Esophagus (tissue), 2 donors: Measurements from ENCODE around the gene XG. TPM values are rescaled to one million over a fixed set of nuclear protein-coding genes. Genes with fewer than 3 reads are reported as not detected.
"Not testable (repeated sequence)": the region's sequence is repeated elsewhere in the genome, so short reads cannot be mapped to it uniquely, and the experiment has no call there.

ENCODE experiments used
- H3K27ac ChIP-seq, 2 donors: one replicate each; pipeline ENCODE4 v1.5.1; 2013; ENCODE audit warnings: low read depth in 2 of 2, mild to moderate bottlenecking in 2 of 2, inconsistent platforms in 1 of 2, low read length in 1 of 2, moderate library complexity in 1 of 2
- H3K27me3 ChIP-seq, 2 donors: one replicate each; pipeline ENCODE4 v1.6.1; 2013; ENCODE audit warnings: low read length in 2 of 2, control low read depth in 1 of 2, mild to moderate bottlenecking in 1 of 2; ENCODE audit not compliant: insufficient read depth in 2 of 2, control insufficient read depth in 1 of 2
- H3K36me3 ChIP-seq, 2 donors: one replicate each; pipeline ENCODE4 v1.6.1; 2013; ENCODE audit warnings: low read length in 1 of 2; ENCODE audit not compliant: control insufficient read depth in 2 of 2, insufficient read depth in 2 of 2
- H3K4me1 ChIP-seq, 2 donors: one replicate each; pipeline ENCODE4 v1.6.1; 2013; ENCODE audit warnings: low read length in 1 of 2; ENCODE audit not compliant: control insufficient read depth in 2 of 2, insufficient read depth in 2 of 2
- H3K4me3 ChIP-seq, 2 donors: one replicate each; pipeline ENCODE4 v1.5.1; 2013; ENCODE audit warnings: low read length in 2 of 2, mild to moderate bottlenecking in 2 of 2, low read depth in 1 of 2, moderate library complexity in 1 of 2
- H3K9me3 ChIP-seq, 2 donors: one replicate each; pipeline ENCODE4 v1.6.1; 2013; ENCODE audit warnings: mild to moderate bottlenecking in 2 of 2, low read depth in 1 of 2, low read length in 1 of 2, moderate library complexity in 1 of 2; ENCODE audit not compliant: control insufficient read depth in 2 of 2, insufficient read depth in 1 of 2
- WGBS, 2 donors: extraction: QIAGEN DNeasy Blood & Tissue Kit; methylation state at CpG; one replicate each; pipeline ENCODE4 v1.1.7; 2013; 5-methylcytosine and 5-hydroxymethylcytosine counted together
- polyA plus RNA-seq, 2 donors: library from polyadenylated mRNA; stranded (reverse); fragments of 200-250 nt; gene quantifications; one replicate each; pipeline ENCODE4 v1.2.3, GENCODE V29; 2013
- donor health status: healthy with polysubstance abuse.
- donor health status: Bipolar disorder and iron deficiency.

XG gene
- polyA plus RNA-seq, 2 donors: 10.0 to 12.6 TPM

- no peaks in the 10 kb centered on the region for H3K4me1 ChIP-seq
- H3K27ac ChIP-seq: no peak overlapping the region
- H3K4me3 ChIP-seq: no peak overlapping the region
- 60 to 68% methylated on average over 4 of the region's 4 CpGs for WGBS, 2 donors
- H3K9me3 ChIP-seq: no peaks in the 10 kb centered on the region
- no peaks in the 10 kb centered on the region for H3K36me3 ChIP-seq
- H3K27me3 ChIP-seq: no peaks in the 10 kb centered on the region
Observed at GRCh38 chrX:2785538-2785937, 33.7 kb downstream of the XG start.

GRCh38 chrX:2788980-2789379, 37.1 kb downstream of the XG start:
- Histone ChIP-seq H3K4me3 (no peak overlapping the region), H3K4me1 (no peaks in the 10 kb centered on the region), H3K36me3 (no peaks in the 10 kb centered on the region), H3K27ac (no peak overlapping the region), H3K27me3 (no peaks in the 10 kb centered on the region), H3K9me3 (no peaks in the 10 kb centered on the region)
- WGBS, 2 donors: 86 to 92% methylated on average over 4 of the region's 4 CpGs

GRCh38 chrX:2789569-2789968, 37.7 kb downstream of the XG start:
- no peak overlapping the region for H3K4me3 ChIP-seq
- 94 to 96% methylated on average over 3 of the region's 3 CpGs for WGBS, 2 donors
- H3K4me1 ChIP-seq: no peaks in the 10 kb centered on the region
- H3K27ac ChIP-seq: no peak overlapping the region
- H3K27me3 ChIP-seq: no peaks in the 10 kb centered on the region
- no peaks in the 10 kb centered on the region for H3K9me3 ChIP-seq
- no peaks in the 10 kb centered on the region for H3K36me3 ChIP-seq

GRCh38 chrX:2793752-2794151, 41.9 kb downstream of the XG start:
- Histone ChIP-seq H3K27me3 (no peaks in the 10 kb centered on the region), H3K27ac (no peak overlapping the region), H3K36me3 (no peaks in the 10 kb centered on the region), H3K4me1 (no peaks in the 10 kb centered on the region), H3K4me3 (no peak overlapping the region), H3K9me3 (no peaks in the 10 kb centered on the region)
- WGBS, 2 donors: 69 to 77% methylated on average over 7 of the region's 7 CpGs

GRCh38 chrX:2794336-2794735, 42.5 kb downstream of the XG start:
- 94 to 95% methylated on average over 19 of the region's 19 CpGs for WGBS, 2 donors
- Histone ChIP-seq H3K4me1 (no peaks in the 10 kb centered on the region), H3K9me3 (no peaks in the 10 kb centered on the region)

GRCh38 chrX:2796808-2797207, 45.0 kb downstream of the XG start:
- 66% methylated on average over 15 of the region's 15 CpGs for WGBS, 2 donors
- not testable (repeated sequence) for H3K36me3 ChIP-seq

More at GRCh38 chrX:2794336-2794735, 42.5 kb downstream of the XG start:
- Histone ChIP-seq H3K36me3 (no peaks in the 10 kb centered on the region), H3K4me3 (no peak overlapping the region), H3K27me3 (no peaks in the 10 kb centered on the region), H3K27ac (no peak overlapping the region)

GRCh38 chrX:2799369-2799768, 47.5 kb downstream of the XG start:
- H3K4me1 ChIP-seq: no peaks in the 10 kb centered on the region
- H3K27me3 ChIP-seq: no peaks in the 10 kb centered on the region
- H3K9me3 ChIP-seq: no peaks in the 10 kb centered on the region
- H3K4me3 ChIP-seq: no peak overlapping the region
- H3K27ac ChIP-seq: no peak overlapping the region
- WGBS, 2 donors: 72 to 75% methylated on average over 4 of the region's 4 CpGs
- no peaks in the 10 kb centered on the region for H3K36me3 ChIP-seq

More at GRCh38 chrX:2796808-2797207, 45.0 kb downstream of the XG start:
- H3K9me3 ChIP-seq, H3K4me3 ChIP-seq, H3K27ac ChIP-seq, H3K27me3 ChIP-seq, H3K4me1 ChIP-seq: not testable (repeated sequence)

- H3K9me3 ChIP-seq, H3K27me3 ChIP-seq, H3K27ac ChIP-seq, H3K36me3 ChIP-seq, H3K4me1 ChIP-seq, H3K4me3 ChIP-seq: not testable (repeated sequence)
- WGBS, 2 donors: 77 to 86% methylated on average over 5 of the region's 5 CpGs
Observed at GRCh38 chrX:2799980-2800379, 48.1 kb downstream of the XG start.

- no peak overlapping the region for H3K27ac ChIP-seq
- no peaks in the 10 kb centered on the region for H3K4me1 ChIP-seq
- WGBS, 2 donors: 82 to 87% methylated on average over 4 of the region's 4 CpGs
- H3K27me3 ChIP-seq: no peaks in the 10 kb centered on the region
- H3K36me3 ChIP-seq: no peaks in the 10 kb centered on the region
- H3K4me3 ChIP-seq: no peak overlapping the region
- no peaks in the 10 kb centered on the region for H3K9me3 ChIP-seq
Observed at GRCh38 chrX:2801223-2801622, 49.4 kb downstream of the XG start.

- not testable (repeated sequence) for H3K9me3 ChIP-seq, H3K36me3 ChIP-seq, H3K4me3 ChIP-seq, H3K27me3 ChIP-seq, H3K4me1 ChIP-seq
- H3K27ac ChIP-seq: peak overlapping the region in 1 of 2 donors; percentile 65
- 53 to 54% methylated on average over 17 of the region's 18 CpGs for WGBS, 2 donors
Observed at GRCh38 chrX:2802376-2803090, 50.7 kb downstream of the XG start.
